ENCODE data around the gene TMEM156. TPM values are rescaled to one million over a fixed set of nuclear protein-coding genes. Genes with fewer than 3 reads are reported as not detected.
"Not testable (repeated sequence)": the region's sequence is repeated elsewhere in the genome, so short reads cannot be mapped to it uniquely, and the experiment has no call there.

TMEM156 gene
- total RNA-seq, 2 experiments from 2014 or later = 27.6 to 28.2 TPM

GRCh38 chr4:39042366-39042765 is 10.2 kb upstream of the TMEM156 start:
- CTCF ChIA-PET = no interaction called here
- Mint-ChIP-seq H3K4me1 (peaks cover 43% of the 10 kb centered on the region), H3K9me3 (no peaks in the 10 kb centered on the region), H3K27me3 (no peaks in the 10 kb centered on the region), H3K27ac (no peak overlapping the region), H3K4me3 (no peak overlapping the region), H3K36me3 (ENCODE audit: low read depth) (peaks cover 7% of the 10 kb centered on the region)
- POLR2A ChIA-PET = interaction anchor here (8.6 kb wide), 1 partner anchor 11 kb away, joined by 181 read pairs; the partner anchor contains the start of gene TMEM156
- no peak for DNase-seq

DNA sequence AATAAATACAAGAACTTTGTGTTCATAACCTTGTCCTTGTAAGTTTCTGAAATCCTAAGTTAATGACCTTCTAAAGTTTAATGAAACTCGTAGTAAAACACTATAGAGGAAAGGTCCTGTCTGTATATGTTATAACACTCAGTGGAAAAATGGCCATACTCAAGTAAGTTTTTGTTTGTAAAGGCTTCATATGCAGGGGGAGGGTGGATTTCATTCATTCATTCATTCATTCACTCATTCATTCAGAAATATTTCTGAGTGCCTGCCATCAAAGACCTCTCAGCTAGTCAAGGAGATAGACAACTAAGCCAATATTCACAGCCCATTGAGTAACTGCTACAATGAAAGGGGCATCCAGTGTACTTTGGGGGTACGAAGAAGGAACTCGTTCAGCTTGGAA is 6.9 kb upstream of the TMEM156 start:
- POLR2A ChIA-PET = no interaction called here
- Mint-ChIP-seq H3K36me3 (ENCODE audit: low read depth) (no peaks in the 10 kb centered on the region), H3K9me3 (no peaks in the 10 kb centered on the region), H3K4me3 (no peak overlapping the region), H3K4me1 (peaks cover 27% of the 10 kb centered on the region), H3K27ac (no peak overlapping the region), H3K27me3 (no peaks in the 10 kb centered on the region)
- CTCF ChIA-PET = interaction anchor here (1.4 kb wide), 1 partner anchor 136 kb away, joined by 4 read pairs; no protein-coding TSS in a partner anchor
- DNase-seq = no peak

DNA sequence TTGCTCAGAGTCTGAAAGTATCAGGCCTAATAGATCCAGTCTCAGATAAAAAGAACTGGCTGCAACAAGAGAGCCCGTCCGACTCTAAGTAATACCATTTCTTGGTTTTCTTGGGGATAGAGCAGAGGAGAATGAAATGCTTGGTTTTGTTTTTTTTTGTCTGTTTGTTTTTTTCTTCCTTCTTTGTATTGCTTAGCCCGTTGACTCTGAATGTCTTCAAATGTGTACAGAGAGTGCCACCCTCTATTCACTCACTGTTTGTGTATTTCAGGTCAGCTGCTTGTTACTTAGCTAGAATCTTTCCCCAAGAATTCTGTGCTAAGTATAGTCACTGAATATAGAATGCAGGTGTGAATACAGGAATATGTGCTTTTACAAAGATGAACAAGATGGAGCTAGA is 5.7 kb upstream of the TMEM156 start:
- CTCF ChIA-PET = interaction anchor here (0.6 kb wide), 1 partner anchor 332 kb away, joined by 4 read pairs; no protein-coding TSS in a partner anchor
- Mint-ChIP-seq H3K27ac (no peak overlapping the region), H3K36me3 (ENCODE audit: low read depth) (no peaks in the 10 kb centered on the region), H3K9me3 (no peaks in the 10 kb centered on the region), H3K27me3 (no peaks in the 10 kb centered on the region), H3K4me1 (peaks cover 24% of the 10 kb centered on the region), H3K4me3 (no peak overlapping the region)
- POLR2A ChIA-PET = no interaction called here
- no peak for DNase-seq

- POLR2A ChIA-PET = no interaction called here
- no peak overlapping the region for H3K27ac Mint-ChIP-seq
- H3K4me1 Mint-ChIP-seq = peaks cover 28% of the 10 kb centered on the region
- H3K36me3 Mint-ChIP-seq (ENCODE audit: low read depth) = no peaks in the 10 kb centered on the region
- no peak overlapping the region for H3K4me3 Mint-ChIP-seq
- CTCF ChIA-PET = interaction anchor here (1.4 kb wide), 1 partner anchor 135 kb away, joined by 5 read pairs; no protein-coding TSS in a partner anchor
- no peaks in the 10 kb centered on the region for H3K27me3 Mint-ChIP-seq
- H3K9me3 Mint-ChIP-seq = no peaks in the 10 kb centered on the region
- DNase-seq = no peak
Observed at GRCh38 chr4:39037491-39037825, 5.2 kb upstream of the TMEM156 start.

GRCh38 chr4:39036172-39036571 is 4.0 kb upstream of the TMEM156 start:
- ChIA-PET CTCF (interaction anchor here (1.4 kb wide), 1 partner anchor 133 kb away, joined by 5 read pairs; no protein-coding TSS in a partner anchor), POLR2A (no interaction called here)
- no peak overlapping the region for H3K27ac Mint-ChIP-seq
- H3K4me1 Mint-ChIP-seq = peaks cover 27% of the 10 kb centered on the region
- H3K4me3 Mint-ChIP-seq = no peak overlapping the region
- H3K27me3 Mint-ChIP-seq = no peaks in the 10 kb centered on the region
- no peak for DNase-seq
- H3K36me3 Mint-ChIP-seq (ENCODE audit: low read depth) = no peaks in the 10 kb centered on the region
- H3K9me3 Mint-ChIP-seq = no peaks in the 10 kb centered on the region

GRCh38 chr4:39031590-39032020 is 604 bp downstream of the TMEM156 start:
- peaks cover 12% of the 10 kb centered on the region for H3K36me3 Mint-ChIP-seq (ENCODE audit: low read depth)
- peak; percentile 39 for DNase-seq
- not testable (repeated sequence) for H3K9me3 Mint-ChIP-seq, H3K27me3 Mint-ChIP-seq
- ChIA-PET CTCF (interaction anchor here (0.7 to 1.4 kb wide), 3 partner anchors 21 to 129 kb away, joined by 3 to 4 read pairs (median 3); no protein-coding TSS in a partner anchor), POLR2A (interaction anchor here (1.2 to 9.4 kb wide), 5 partner anchors 13 to 1166 kb away, joined by 5 to 181 read pairs (median 12); no protein-coding TSS in a partner anchor)
- H3K27ac Mint-ChIP-seq = peak overlapping the region; percentile 77
- H3K4me1 Mint-ChIP-seq = peaks cover 37% of the 10 kb centered on the region
- H3K4me3 Mint-ChIP-seq = peak overlapping the region; percentile 79

DNA sequence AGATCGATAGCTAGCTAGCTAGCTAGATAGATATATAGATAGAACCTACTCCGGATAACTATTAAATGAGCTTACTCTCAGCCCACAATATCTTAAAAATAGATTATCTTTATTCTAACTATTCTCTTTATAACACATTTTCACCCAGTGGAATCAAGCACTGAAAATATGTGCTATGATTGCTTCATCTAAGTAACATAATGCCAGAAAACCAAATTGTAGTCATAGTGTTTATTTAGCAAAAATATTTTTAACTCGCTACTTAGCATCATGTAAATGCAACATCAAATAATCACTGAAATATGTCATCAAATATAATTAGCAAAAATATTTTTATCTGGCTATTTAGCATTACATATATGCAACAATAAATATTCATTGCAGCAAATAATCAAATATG is 1.5 kb downstream of the TMEM156 start:
- Mint-ChIP-seq H3K4me3 (peak overlapping the region; percentile 79), H3K36me3 (ENCODE audit: low read depth) (peaks cover 15% of the 10 kb centered on the region), H3K9me3 (no peaks in the 10 kb centered on the region), H3K4me1 (peaks cover 40% of the 10 kb centered on the region), H3K27ac (peak overlapping the region; percentile 77), H3K27me3 (no peaks in the 10 kb centered on the region)
- CTCF ChIA-PET = interaction anchor here (0.8 to 3.1 kb wide), 7 partner anchors 15 to 151 kb away, joined by 3 to 23 read pairs (median 5); no protein-coding TSS in a partner anchor
- POLR2A ChIA-PET = interaction anchor here (0.9 to 9.4 kb wide), 7 partner anchors 14 to 81 kb away, joined by 3 to 181 read pairs (median 6); no protein-coding TSS in a partner anchor
- DNase-seq = no peak

GRCh38 chr4:39029752-39030694 is 2.2 kb downstream of the TMEM156 start:
- no peaks in the 10 kb centered on the region for H3K9me3 Mint-ChIP-seq
- POLR2A ChIA-PET = interaction anchor here (0.8 to 9.4 kb wide), 9 partner anchors 15 to 80 kb away, joined by 3 to 181 read pairs (median 4); no protein-coding TSS in a partner anchor
- peaks cover 20% of the 10 kb centered on the region for H3K36me3 Mint-ChIP-seq (ENCODE audit: low read depth)
- peak overlapping the region; percentile 77 for H3K27ac Mint-ChIP-seq
- DNase-seq = no peak
- H3K4me1 Mint-ChIP-seq = peaks cover 45% of the 10 kb centered on the region
- peak overlapping the region; percentile 79 for H3K4me3 Mint-ChIP-seq
- H3K27me3 Mint-ChIP-seq = no peaks in the 10 kb centered on the region
- CTCF ChIA-PET = interaction anchor here (0.8 to 3.1 kb wide), 9 partner anchors 14 to 169 kb away, joined by 3 to 23 read pairs (median 5); no protein-coding TSS in a partner anchor

DNA sequence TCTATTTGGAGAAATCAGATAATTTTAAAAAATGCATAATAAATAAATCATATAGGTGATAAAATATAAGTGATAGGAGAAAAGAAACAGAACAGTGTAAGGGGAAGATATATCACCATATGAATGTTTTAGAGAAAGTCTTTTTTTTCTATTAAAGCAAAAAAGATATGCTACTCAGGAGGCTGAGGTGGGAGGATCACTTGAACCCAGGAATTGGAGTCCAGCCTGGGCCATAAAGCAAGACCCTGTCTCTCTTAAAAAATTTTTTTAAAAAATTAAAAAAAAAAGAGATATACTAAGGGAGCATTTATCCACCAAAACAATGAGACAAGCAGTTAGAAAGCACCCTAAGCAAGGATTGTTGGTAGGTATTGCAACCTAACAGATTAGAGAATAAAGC is 6.1 kb downstream of the TMEM156 start:
- peaks cover 11% of the 10 kb centered on the region for H3K9me3 Mint-ChIP-seq
- ChIA-PET POLR2A (no interaction called here), CTCF (no interaction called here)
- DNase-seq = no peak
- no peak overlapping the region for H3K27ac Mint-ChIP-seq
- no peak overlapping the region for H3K4me3 Mint-ChIP-seq
- H3K4me1 Mint-ChIP-seq = peaks cover 31% of the 10 kb centered on the region
- H3K27me3 Mint-ChIP-seq = no peaks in the 10 kb centered on the region
- H3K36me3 Mint-ChIP-seq (ENCODE audit: low read depth) = peaks cover 51% of the 10 kb centered on the region

DNA sequence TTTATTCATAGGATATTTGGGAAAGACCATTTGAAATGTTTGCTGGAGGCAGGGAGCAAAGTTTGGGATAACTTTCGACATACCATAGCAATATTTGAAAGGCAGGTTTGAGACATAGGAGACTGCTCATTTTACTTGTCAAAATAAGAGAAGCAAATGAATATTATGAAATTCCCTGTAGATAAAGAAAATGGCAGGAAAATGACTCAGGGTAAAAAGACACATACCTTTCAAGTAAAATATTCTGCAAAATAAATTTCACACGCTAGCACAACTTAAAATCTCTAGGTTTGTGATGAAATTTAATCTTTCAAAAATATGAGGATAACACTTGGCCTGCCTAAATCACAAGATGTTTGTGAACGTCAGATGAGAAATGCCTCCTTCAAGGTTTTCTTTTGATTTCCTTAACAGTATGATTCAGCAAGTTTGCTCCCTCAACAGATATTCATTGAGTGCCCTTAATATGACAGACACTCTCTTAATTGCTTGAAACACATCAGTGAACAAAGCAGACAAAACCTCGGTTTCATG is 6.6 kb downstream of the TMEM156 start:
- no peak overlapping the region for H3K27ac Mint-ChIP-seq
- H3K9me3 Mint-ChIP-seq = peaks cover 11% of the 10 kb centered on the region
- H3K4me1 Mint-ChIP-seq = peaks cover 31% of the 10 kb centered on the region
- ChIA-PET CTCF (no interaction called here), POLR2A (no interaction called here)
- peaks cover 53% of the 10 kb centered on the region for H3K36me3 Mint-ChIP-seq (ENCODE audit: low read depth)
- no peak overlapping the region for H3K4me3 Mint-ChIP-seq
- DNase-seq = no peak
- H3K27me3 Mint-ChIP-seq = no peaks in the 10 kb centered on the region

DNA sequence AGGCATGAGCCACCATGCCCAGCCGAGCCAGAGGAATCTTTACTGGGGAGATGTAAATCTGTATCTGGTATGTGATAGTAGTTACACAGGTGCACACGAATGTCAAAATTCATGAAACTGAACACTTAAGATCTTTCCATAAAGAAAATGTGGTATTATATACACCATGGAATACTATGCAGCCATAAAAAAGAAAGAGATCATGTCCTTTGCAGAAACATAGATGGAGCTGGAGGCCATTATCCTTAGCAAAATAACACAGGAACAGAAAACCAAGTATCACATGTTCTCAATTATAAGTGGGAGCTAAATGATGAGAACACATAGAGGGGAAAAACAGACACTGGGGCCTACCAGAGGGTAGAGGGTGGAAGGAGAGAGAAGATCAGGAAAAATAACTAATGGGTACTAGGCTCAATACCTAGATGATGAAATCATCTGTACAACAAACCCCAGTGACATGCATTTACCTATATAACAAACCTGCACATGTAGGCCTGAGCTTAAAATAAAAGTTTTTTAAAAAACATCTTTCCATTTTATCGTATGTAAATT is 7.8 kb downstream of the TMEM156 start:
- Mint-ChIP-seq H3K27me3 (no peaks in the 10 kb centered on the region), H3K4me3 (no peak overlapping the region), H3K9me3 (peaks cover 15% of the 10 kb centered on the region), H3K4me1 (peaks cover 31% of the 10 kb centered on the region), H3K36me3 (ENCODE audit: low read depth) (peaks cover 59% of the 10 kb centered on the region), H3K27ac (no peak overlapping the region)
- ChIA-PET POLR2A (interaction anchor here (0.8 kb wide), 1 partner anchor 19 kb away, joined by 3 read pairs; no protein-coding TSS in a partner anchor), CTCF (no interaction called here)
- DNase-seq = no peak

- peaks cover 22% of the 10 kb centered on the region for H3K9me3 Mint-ChIP-seq
- H3K4me3 Mint-ChIP-seq = no peak overlapping the region
- no peaks in the 10 kb centered on the region for H3K27me3 Mint-ChIP-seq
- DNase-seq = no peak
- H3K27ac Mint-ChIP-seq = no peak overlapping the region
- peaks cover 19% of the 10 kb centered on the region for H3K4me1 Mint-ChIP-seq
- peaks cover 61% of the 10 kb centered on the region for H3K36me3 Mint-ChIP-seq (ENCODE audit: low read depth)
- POLR2A ChIA-PET = no interaction called here
- CTCF ChIA-PET = interaction anchor here (0.5 kb wide), 1 partner anchor 25 kb away, joined by 3 read pairs; no protein-coding TSS in a partner anchor
Observed at GRCh38 chr4:39023059-39023458, 9.2 kb downstream of the TMEM156 start.

DNA sequence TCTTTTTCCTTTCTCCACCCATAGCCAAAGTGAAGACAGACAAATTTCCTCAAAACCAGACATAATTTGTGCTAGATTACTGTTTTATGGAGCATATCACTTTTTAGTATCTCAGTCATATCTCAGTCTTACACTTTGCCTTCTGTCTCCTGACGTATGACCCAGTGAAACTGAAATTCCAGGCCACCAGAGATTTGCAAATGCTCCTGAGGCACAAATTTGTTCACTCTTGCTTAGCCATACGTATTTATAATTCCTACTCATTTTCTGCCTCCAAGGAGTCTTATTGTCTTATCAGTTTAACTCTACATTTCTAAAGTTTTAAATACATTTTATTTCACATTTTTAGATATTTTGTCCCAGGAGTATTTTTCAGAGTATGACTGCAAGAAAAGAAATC is 10.0 kb downstream of the TMEM156 start:
- CTCF ChIA-PET = interaction anchor here (0.5 kb wide), 1 partner anchor 408 kb away, joined by 4 read pairs; no protein-coding TSS in a partner anchor

More for the DNA sequence above, 10.0 kb downstream of the TMEM156 start:
- Mint-ChIP-seq H3K27ac (no peak overlapping the region), H3K36me3 (ENCODE audit: low read depth) (peaks cover 67% of the 10 kb centered on the region), H3K27me3 (no peaks in the 10 kb centered on the region), H3K4me3 (no peak overlapping the region), H3K4me1 (peaks cover 16% of the 10 kb centered on the region), H3K9me3 (peaks cover 29% of the 10 kb centered on the region)
- POLR2A ChIA-PET = no interaction called here
- DNase-seq = no peak

All from activated CD4-positive, alpha-beta memory T cell treated with anti-CD3 and anti-CD28 coated beads, Interleukin-2, amount 10 ng/mL, durations not matched to agents 7 days and 5 days (primary cell).